Mucosa of stomach (tissue), 1 donor: ENCODE measurements around the gene RAB3GAP1.

ENCODE experiments used
- H3K27me3 ChIP-seq: one replicate; pipeline ENCODE4 v1.7.0; 2013; ENCODE audit warnings: mild to moderate bottlenecking, low read length; ENCODE audit not compliant: control insufficient read depth, insufficient read depth
- H3K36me3 ChIP-seq: one replicate; pipeline ENCODE4 v1.7.0; 2013; ENCODE audit warnings: low read length; ENCODE audit not compliant: control insufficient read depth, insufficient read depth
- H3K4me1 ChIP-seq: one replicate; pipeline ENCODE4 v1.7.0; 2013; ENCODE audit warnings: mild to moderate bottlenecking, low read length; ENCODE audit not compliant: control insufficient read depth, insufficient read depth
- H3K4me3 ChIP-seq: one replicate; pipeline ENCODE4 v1.7.0; 2013; ENCODE audit warnings: low read length
- H3K9ac ChIP-seq: one replicate; pipeline ENCODE4 v1.7.0; 2013; ENCODE audit warnings: mild to moderate bottlenecking, low read length, moderate library complexity
- H3K9me3 ChIP-seq: one replicate; pipeline ENCODE4 v1.7.0; 2013; ENCODE audit warnings: mild to moderate bottlenecking, low read length, moderate library complexity; ENCODE audit not compliant: control insufficient read depth
- donor health status: Pancreatic carcinoma.

Gene RAB3GAP1

DNA sequence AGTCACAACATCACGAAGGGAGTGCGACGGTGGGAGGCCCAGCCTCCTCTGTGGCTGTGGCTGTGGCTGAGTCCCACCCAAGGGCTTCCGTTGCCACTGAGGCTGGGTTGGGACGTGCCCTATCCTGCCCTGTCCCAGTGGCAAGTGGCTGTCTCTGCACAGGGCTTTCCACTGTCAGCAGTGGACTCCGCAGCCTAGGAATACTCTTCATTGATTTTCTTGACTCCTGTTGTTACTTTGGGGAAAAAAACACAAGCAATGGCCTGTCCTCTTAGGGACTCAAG is 122.7 kb downstream of the RAB3GAP1 start:
- no peaks in the 10 kb centered on the region for H3K36me3 ChIP-seq
- H3K4me1 ChIP-seq: no peaks in the 10 kb centered on the region
- no peak overlapping the region for H3K4me3 ChIP-seq
- no peaks in the 10 kb centered on the region for H3K9me3 ChIP-seq
- no peak overlapping the region for H3K9ac ChIP-seq
- no peaks in the 10 kb centered on the region for H3K27me3 ChIP-seq

GRCh38 chr2:135175177-135175576 is 123.1 kb downstream of the RAB3GAP1 start:
- no peak overlapping the region for H3K4me3 ChIP-seq
- no peaks in the 10 kb centered on the region for H3K4me1 ChIP-seq
- no peaks in the 10 kb centered on the region for H3K27me3 ChIP-seq
- no peak overlapping the region for H3K9ac ChIP-seq
- H3K36me3 ChIP-seq: no peaks in the 10 kb centered on the region
- H3K9me3 ChIP-seq: no peaks in the 10 kb centered on the region

DNA sequence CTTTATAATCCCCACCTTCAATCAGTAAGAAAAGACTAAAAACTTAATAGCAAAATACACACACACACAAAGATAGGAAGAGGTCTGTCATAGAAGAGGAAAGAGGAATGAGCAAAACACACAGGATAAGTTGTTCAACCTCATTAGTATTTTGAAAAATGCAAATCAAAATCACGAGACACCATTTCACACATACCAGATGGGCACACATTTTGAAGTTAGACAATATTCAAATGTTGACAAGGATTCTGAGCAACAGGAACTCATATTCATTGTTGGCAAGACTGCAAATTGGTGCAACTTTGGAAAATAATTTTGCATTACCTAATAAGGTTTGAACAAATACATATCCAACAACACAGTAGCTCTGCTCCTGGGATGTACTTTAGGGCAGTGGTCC is 127.6 kb downstream of the RAB3GAP1 start:
- H3K27me3 ChIP-seq: no peaks in the 10 kb centered on the region
- no peak overlapping the region for H3K9ac ChIP-seq
- no peaks in the 10 kb centered on the region for H3K4me1 ChIP-seq
- no peak overlapping the region for H3K4me3 ChIP-seq
- no peaks in the 10 kb centered on the region for H3K36me3 ChIP-seq
- H3K9me3 ChIP-seq: no peaks in the 10 kb centered on the region

DNA sequence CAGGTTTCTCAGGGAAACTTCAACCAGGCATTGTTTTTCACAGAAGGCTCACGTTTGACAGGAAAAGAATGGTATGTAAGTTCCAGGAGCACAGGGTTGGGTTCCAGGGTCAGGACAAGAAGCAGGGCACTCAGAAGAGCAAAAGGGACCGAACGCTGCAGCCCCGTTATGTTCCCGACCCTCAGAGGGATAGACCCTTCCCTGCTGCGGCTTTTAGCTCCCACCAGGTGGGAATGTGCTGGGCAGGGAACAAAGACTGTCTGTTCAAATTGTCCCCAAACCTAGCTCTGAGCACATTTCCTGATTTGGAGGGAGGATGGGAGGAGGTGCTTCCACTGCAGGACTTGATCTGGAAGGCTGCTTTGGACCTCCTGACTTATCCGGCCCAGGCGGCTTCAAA is 130.1 kb downstream of the RAB3GAP1 start:
- Histone ChIP-seq H3K4me3 (no peak overlapping the region), H3K4me1 (no peaks in the 10 kb centered on the region), H3K36me3 (no peaks in the 10 kb centered on the region), H3K9ac (no peak overlapping the region), H3K27me3 (no peaks in the 10 kb centered on the region), H3K9me3 (no peaks in the 10 kb centered on the region)

- Histone ChIP-seq H3K4me1 (no peaks in the 10 kb centered on the region), H3K27me3 (no peaks in the 10 kb centered on the region), H3K9me3 (no peaks in the 10 kb centered on the region), H3K36me3 (no peaks in the 10 kb centered on the region), H3K9ac (no peak overlapping the region), H3K4me3 (no peak overlapping the region)
Measured at GRCh38 chr2:135182601-135183000, 130.5 kb downstream of the RAB3GAP1 start.

- Histone ChIP-seq H3K4me3 (no peak overlapping the region), H3K9ac (no peak overlapping the region), H3K36me3 (no peaks in the 10 kb centered on the region), H3K27me3 (no peaks in the 10 kb centered on the region), H3K9me3 (no peaks in the 10 kb centered on the region), H3K4me1 (no peaks in the 10 kb centered on the region)
Measured at GRCh38 chr2:135183822-135184221, 131.7 kb downstream of the RAB3GAP1 start.

- H3K4me1 ChIP-seq: no peaks in the 10 kb centered on the region
- H3K36me3 ChIP-seq: no peaks in the 10 kb centered on the region
- H3K9ac ChIP-seq: no peak overlapping the region
- H3K4me3 ChIP-seq: no peak overlapping the region
- H3K27me3 ChIP-seq: no peaks in the 10 kb centered on the region
- H3K9me3 ChIP-seq: no peaks in the 10 kb centered on the region
Measured at GRCh38 chr2:135186054-135186453, 134.0 kb downstream of the RAB3GAP1 start.

DNA sequence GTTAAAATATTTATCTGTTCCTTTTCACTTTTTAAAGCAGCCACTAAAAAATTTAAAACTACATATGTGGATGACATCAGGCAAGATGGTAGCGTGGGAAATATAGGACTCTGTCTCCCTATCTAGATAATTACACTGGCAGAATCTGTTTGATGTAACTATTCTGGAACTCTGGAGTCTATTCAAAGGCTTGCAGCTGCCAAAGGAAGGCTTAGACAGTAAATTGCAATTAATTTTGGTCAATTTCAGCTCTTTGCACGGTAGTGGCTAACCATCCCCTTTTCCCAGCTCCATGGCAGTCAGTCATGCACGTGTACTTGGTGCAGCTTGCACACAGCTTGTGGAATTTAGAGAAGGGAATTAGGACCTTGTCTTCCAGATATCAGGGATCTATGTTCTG is 135.2 kb downstream of the RAB3GAP1 start:
- Histone ChIP-seq H3K9ac (no peak overlapping the region), H3K36me3 (no peaks in the 10 kb centered on the region), H3K4me3 (no peak overlapping the region), H3K27me3 (no peaks in the 10 kb centered on the region), H3K9me3 (no peaks in the 10 kb centered on the region), H3K4me1 (no peaks in the 10 kb centered on the region)

- H3K27me3 ChIP-seq: no peaks in the 10 kb centered on the region
Measured at GRCh38 chr2:135189148-135189547, 137.1 kb downstream of the RAB3GAP1 start.

GRCh38 chr2:135190799-135191198 is 138.7 kb downstream of the RAB3GAP1 start:
- Histone ChIP-seq H3K27me3 (no peaks in the 10 kb centered on the region), H3K4me1 (no peaks in the 10 kb centered on the region), H3K9ac (no peak overlapping the region), H3K9me3 (no peaks in the 10 kb centered on the region), H3K4me3 (no peak overlapping the region), H3K36me3 (no peaks in the 10 kb centered on the region)

More at GRCh38 chr2:135189148-135189547, 137.1 kb downstream of the RAB3GAP1 start:
- Histone ChIP-seq H3K4me1 (no peaks in the 10 kb centered on the region), H3K9ac (no peak overlapping the region), H3K36me3 (no peaks in the 10 kb centered on the region), H3K4me3 (no peak overlapping the region), H3K9me3 (no peaks in the 10 kb centered on the region)

GRCh38 chr2:135198481-135198880 is 146.4 kb downstream of the RAB3GAP1 start:
- no peak overlapping the region for H3K9ac ChIP-seq
- H3K4me1 ChIP-seq: no peaks in the 10 kb centered on the region
- H3K4me3 ChIP-seq: no peak overlapping the region
- no peaks in the 10 kb centered on the region for H3K9me3 ChIP-seq
- H3K36me3 ChIP-seq: no peaks in the 10 kb centered on the region
- no peaks in the 10 kb centered on the region for H3K27me3 ChIP-seq

DNA sequence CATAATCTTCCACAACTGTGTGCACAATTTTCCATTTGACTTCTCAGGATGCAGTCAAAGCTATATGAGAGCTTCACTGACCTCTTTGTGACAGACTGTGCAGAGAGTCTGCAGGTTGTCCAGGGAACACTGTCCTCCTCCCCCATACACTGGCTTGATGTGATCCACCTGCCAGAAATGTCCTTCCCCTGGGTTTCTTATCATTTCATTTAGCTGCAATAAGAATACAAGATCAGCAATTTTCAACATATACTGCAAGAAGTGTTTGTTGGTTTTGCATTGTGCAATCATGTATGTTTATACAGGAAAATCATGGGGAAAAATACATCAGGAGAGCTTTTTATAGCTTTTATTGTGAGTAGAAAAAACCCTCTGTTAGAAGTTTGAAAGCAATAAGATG is 150.7 kb downstream of the RAB3GAP1 start:
- H3K9ac ChIP-seq: no peak overlapping the region
- no peaks in the 10 kb centered on the region for H3K4me1 ChIP-seq
- H3K36me3 ChIP-seq: no peaks in the 10 kb centered on the region
- no peaks in the 10 kb centered on the region for H3K9me3 ChIP-seq
- no peaks in the 10 kb centered on the region for H3K27me3 ChIP-seq
- no peak overlapping the region for H3K4me3 ChIP-seq

DNA sequence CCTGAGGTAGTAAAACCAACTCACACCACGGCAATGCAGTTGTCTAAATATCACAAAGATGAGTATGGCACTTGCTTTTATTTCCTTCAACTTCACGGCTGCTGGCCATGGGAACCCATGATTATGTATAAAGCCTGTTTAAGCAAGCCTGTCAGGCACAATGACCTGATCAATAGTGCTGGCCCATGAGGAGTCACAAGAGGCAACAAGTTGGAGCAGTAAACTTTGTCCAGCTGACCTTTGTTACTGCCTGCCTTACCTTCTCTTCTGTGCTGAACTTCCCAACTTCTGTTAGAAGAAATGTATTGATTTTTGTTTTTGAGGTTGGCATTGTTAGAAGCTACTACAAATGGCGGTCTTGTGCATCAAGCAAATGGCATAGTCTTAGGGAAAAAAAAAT is 151.9 kb downstream of the RAB3GAP1 start:
- H3K4me1 ChIP-seq: no peaks in the 10 kb centered on the region
- H3K9ac ChIP-seq: no peak overlapping the region
- H3K36me3 ChIP-seq: no peaks in the 10 kb centered on the region
- no peak overlapping the region for H3K4me3 ChIP-seq
- H3K27me3 ChIP-seq: no peaks in the 10 kb centered on the region
- H3K9me3 ChIP-seq: no peaks in the 10 kb centered on the region
